SK-N-DZ (cell line): ENCODE data around the gene WNT8B.

ENCODE experiments used
- DNase-seq: peaks from one replicate; pipeline ENCODE4 v3.0.0-alpha.2; 2015; ENCODE audit warnings: low spot score

Gene WNT8B

DNA sequence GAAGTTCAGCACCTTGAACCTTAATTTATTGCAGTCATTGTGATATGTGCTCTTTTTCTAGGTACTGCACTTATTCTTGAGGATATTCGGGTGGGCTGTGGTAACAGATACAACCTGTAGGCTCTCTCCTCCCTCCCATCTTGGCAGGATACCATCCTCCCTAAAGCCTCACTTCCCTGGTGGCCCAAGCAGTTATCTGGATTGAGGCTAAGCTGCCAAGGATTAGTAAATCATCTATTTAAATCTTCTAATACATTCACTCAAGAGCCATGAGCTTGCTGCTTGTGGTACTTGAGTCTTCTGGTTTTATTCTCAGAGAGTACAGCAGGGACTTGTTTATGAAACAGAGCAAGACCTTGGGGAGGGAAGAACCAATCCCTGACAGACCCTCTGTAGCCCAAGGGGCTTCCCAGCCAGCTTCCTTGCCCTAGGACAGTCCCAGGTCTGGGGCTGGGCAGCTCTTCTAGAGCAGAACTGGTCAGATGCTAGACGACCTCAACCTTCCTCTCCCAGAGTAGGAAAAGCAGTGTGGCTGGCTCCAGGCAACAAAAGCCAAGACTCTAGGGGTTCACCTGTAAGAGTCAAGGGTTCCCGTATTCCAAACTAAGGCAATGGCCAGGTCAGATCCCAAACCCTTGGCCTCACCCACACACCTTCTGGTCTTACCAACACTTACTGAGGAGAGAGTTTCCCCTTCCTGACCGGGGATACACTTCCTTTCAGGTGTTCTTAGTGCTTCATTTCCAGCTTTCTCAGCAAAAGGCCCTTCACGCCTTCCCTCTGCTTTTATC, 21.3 kb downstream of the WNT8B start:
- no peak for DNase-seq

DNA sequence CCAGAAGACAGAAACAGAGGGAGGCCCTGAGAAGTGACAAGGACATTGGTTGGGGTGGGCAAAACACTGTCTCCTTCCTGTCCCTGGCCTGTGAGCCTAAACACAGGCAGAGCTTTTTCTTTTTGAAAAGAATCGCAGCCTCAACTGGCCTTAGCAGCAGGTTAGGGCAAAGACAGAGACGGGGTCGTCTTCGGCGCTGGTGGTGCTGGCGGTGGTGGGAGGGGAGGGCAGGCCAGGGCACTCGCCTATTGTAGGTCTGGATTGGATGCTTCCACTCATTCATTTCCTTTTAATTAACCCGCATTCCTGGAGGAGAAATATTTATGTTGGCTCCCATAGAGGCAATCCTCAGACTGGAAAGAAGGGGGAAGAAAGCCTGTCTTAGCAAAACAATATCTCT, 22.6 kb downstream of the WNT8B start:
- DNase-seq, result no peak

GRCh38 chr10:100485801-100486495, 23.1 kb downstream of the WNT8B start:
- no peak for DNase-seq

- DNase-seq, result no peak
These were observed 24.7 kb downstream of the WNT8B start for GRCh38 chr10:100487529-100487928.

DNA sequence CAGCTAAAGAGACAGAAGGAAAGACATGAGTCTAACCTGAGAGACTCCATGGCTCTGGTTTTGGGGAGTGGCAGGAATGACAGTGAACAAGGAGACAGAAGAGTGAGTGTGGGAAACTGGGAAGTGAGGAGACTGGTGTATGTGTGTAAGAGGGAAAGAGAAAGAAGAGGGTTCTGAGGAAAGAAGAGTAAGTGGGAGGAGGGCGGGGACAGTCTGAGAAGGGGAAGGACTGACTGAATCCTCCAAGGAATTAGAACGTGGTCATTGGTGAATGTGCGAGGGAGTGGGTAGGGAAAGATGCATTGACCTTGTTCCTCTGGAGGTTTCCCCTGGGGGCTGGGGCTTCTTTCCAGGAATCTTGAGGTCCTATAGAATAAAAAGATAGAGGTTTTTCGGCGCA, 26.6 kb downstream of the WNT8B start:
- no peak for DNase-seq

DNA sequence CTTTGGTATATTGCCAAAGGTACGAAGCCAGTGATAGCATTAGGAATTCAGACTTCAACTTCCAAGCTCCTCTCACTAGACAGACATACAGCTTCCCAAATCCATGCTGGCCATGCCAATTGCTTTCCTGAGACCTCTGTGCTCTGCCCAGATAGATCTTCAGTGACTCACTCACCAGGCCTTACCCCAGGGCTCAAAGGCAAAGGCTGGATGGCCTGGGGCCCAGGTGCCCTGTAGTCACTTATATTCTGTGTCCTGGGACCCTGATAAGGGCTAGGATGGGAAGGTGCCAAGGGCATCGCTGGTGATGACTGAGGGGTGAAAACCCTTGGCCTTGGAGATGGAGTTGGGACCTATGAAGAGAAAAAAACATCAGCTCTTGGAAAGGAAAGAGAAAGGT, 27.7 kb downstream of the WNT8B start:
- no peak for DNase-seq

DNA sequence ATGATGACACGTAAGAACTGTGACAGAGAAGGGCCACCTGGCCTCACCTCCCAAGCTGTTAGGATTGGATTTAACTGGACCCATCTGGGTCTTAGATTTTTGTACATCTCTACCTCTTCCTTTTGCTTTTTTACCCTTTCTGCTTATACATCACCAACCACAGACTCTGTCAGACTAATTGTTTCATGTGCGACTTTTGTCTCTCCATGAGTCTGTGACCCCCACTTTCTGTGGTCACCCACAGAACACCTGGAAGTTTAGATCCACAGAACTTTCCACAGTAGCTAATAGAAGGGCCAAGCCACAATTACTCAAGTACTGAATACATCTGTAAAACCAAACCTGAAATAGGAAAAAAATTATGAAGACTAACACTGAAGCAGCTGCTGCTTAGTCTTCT, 33.8 kb downstream of the WNT8B start:
- no peak for DNase-seq

DNA sequence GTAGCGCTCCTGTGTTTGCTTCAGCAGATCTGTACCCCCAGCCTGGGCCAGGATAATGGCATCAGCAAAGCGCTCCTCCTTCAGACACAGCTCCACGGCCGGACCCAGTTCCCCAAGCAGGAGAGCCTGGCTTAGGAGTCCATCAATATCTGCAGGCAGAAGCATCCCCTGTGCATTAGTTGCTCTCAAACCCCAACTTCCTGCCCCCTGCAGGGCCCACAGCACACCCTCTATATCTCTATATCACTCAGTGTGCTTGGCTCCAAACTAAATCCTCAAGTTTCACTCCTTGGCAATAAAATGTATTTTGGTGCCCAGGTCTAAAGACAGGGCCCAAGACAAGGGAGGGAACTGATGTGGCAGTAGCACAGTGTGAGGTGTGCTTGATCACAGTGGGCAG, 35.2 kb downstream of the WNT8B start:
- no peak for DNase-seq

GRCh38 chr10:100501423-100501822, 38.6 kb downstream of the WNT8B start:
- DNase-seq, result no peak

GRCh38 chr10:100502926-100503494, 40.2 kb downstream of the WNT8B start:
- DNase-seq, result no peak

DNA sequence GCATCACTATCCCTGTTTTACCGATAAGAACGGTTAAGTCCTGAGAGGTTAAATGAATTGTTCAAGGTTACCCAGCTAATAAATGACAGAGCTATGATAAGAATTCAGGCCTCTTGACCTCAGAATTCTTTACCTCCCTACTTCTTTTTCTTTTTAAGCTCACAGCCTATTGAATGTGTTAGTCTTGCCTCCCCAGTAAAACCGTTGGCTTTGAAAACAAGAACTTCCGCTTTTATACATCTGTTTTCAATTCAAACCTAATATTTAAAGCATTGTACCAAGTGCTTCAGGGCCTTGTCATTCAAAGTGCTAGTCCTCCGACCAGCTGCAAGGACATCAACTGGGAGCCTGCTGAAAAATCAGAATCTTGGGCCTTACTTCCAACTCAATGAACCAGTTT, 41.3 kb downstream of the WNT8B start:
- DNase-seq, result no peak

- no peak for DNase-seq
These were observed 42.4 kb downstream of the WNT8B start for GRCh38 chr10:100505164-100505563.

GRCh38 chr10:100506596-100507356, 44.0 kb downstream of the WNT8B start:
- DNase-seq, result no peak

- DNase-seq, result no peak
These were observed 44.5 kb downstream of the WNT8B start for GRCh38 chr10:100507357-100507732.

- no peak for DNase-seq
These were observed 45.5 kb downstream of the WNT8B start for GRCh38 chr10:100508266-100508665.

DNA sequence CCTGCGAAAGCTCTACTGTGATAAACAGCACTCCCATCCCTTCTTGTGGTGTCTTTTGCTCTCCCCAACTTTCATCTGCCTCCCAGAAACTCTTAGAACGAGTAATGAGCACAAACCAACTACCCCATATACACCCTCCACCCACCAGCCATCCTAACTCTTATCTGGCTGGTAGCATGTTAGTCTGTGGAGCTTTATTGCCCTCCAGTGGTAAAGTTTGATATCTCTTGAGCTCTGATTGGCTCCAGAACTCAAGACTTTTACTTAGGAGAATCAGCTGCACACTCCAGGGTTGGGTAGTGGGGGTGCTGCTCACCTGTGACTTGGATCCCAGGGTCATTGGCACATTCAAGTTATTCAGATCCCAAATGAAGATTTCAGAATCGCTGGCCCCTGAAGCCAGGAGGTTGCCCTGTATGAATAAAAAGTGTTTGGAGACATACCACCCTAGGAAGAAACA, 45.9 kb downstream of the WNT8B start:
- peak; percentile 67 for DNase-seq

DNA sequence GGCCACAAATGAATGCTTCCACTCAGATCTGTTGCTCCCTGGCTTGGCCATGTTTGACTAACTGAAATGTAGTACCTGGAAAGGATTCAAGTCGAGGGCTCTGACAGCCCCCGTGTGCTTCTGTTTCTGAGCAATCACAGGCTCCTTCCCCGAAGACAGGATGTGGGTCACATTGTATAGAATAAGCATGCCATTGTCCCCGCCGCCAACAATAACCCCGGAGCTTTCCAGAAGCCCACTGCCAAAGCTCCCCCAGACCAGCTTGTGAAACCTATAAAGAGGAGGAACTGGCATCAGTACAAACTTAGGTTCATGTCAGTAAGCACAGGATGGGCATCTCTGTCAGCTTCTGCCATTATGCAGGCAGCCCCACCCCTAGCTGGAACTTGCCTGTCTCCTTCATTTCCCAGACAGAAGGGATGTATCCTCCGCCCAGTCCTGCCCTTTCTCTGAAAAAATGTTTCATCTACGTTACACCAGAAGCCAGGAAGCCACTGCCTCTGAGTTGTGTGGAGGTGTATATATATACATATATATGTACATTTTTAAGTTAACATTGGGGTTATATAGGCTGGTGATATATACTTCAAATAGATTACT, 46.5 kb downstream of the WNT8B start:
- DNase-seq, result no peak

- no peak for DNase-seq
These were observed 47.9 kb downstream of the WNT8B start for GRCh38 chr10:100510533-100511308.

DNA sequence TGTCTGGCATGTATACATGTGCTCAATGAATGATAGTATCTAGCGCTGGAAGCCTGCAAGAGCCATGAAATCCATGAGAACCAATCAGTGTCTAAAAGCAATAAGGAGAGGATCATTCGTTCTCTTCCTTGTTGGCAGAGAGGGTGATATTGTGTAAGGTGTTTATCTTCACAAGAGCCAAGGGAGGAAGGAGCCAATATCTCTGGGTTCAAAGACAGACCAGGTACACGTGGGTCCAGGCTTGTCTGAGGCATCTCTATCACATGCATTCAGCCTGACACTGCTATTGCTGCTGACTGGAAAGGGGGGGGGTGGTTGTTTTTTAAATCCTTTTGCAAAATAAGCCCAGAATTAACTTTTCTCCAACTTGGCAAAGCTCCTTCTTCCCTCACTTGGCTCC, 52.8 kb downstream of the WNT8B start:
- DNase-seq, result no peak

DNA sequence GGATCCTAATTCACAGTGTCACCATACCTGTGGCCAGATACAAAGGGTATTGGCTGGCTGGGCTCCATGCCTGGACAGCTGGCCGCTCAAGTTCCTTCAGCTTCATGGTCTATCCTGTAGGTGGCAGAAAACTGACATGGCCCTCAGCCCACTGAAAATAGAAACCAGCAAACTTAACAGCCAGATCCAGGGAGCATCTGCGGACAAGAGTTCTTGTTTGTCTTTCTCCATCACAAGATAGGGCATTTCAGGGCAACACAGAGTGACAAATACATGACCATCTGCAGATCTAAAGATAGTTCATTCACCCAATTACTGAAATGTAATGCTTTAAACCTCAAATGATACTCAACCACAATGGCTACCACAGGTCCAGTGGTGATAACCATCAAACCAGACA, 54.0 kb downstream of the WNT8B start:
- peak; percentile 65 for DNase-seq

GRCh38 chr10:100518761-100519241, 56.0 kb downstream of the WNT8B start:
- DNase-seq, result peak; percentile 69
